Measurements from ENCODE around the gene PDYN. TPM values are rescaled to one million over a fixed set of nuclear protein-coding genes. Genes with fewer than 3 reads are reported as not detected.

Gene PDYN
- total RNA-seq, 4 donors from 2014 or later, result not detected

GRCh38 chr20:1995531-1996310, 1.9 kb upstream of the PDYN start:
- WGBS, 2 donors (ENCODE audit: low coverage in 1 of 2), result 73 to 90% methylated on average over 2 to 10 of the region's 10 CpGs
- DNase-seq, result no peak
- Histone ChIP-seq H3K4me3 (no peak overlapping the region), H3K9me3 (no peaks in the 10 kb centered on the region), H3K27me3 (peaks cover 61% of the 10 kb centered on the region), H3K36me3 (no peaks in the 10 kb centered on the region), H3K27ac (no peak overlapping the region), H3K4me1 (no peaks in the 10 kb centered on the region)
- intact Hi-C loops (cut with DNase I; ENCODE audit: low total_unique reads), result no loop called here
- TF ChIP-seq POLR2A (IDR thresholded peaks at IDR 0.05) (no peak), CTCF (IDR thresholded peaks at IDR 0.05) (no peak), EP300 (IDR thresholded peaks at IDR 0.05; ENCODE audit: low read depth) (no peak)
- in situ Hi-C loops (cut with MboI; ENCODE audit: low pct_ligation_motif_present in 1 of 4, low pct_unique_long_range_greater_than_20kb in 1 of 4, low sequenced_read_pairs in 3 of 4), result no loop called here

- no peak for TF ChIP-seq EP300 (IDR thresholded peaks at IDR 0.05; ENCODE audit: low read depth)
- no peak for TF ChIP-seq POLR2A (IDR thresholded peaks at IDR 0.05)
- TF ChIP-seq POLR2AphosphoS5 (IDR thresholded peaks at IDR 0.05), result no peak
- TF ChIP-seq CTCF (IDR thresholded peaks at IDR 0.05), result no peak
- Histone ChIP-seq H3K4me1 (no peaks in the 10 kb centered on the region), H3K4me3 (no peak overlapping the region), H3K27ac (no peak overlapping the region), H3K36me3 (no peaks in the 10 kb centered on the region), H3K9me3 (no peaks in the 10 kb centered on the region), H3K27me3 (peaks cover 64% of the 10 kb centered on the region)
- DNase-seq, result no peak
- in situ Hi-C loops (cut with MboI; ENCODE audit: low pct_ligation_motif_present in 1 of 4, low pct_unique_long_range_greater_than_20kb in 1 of 4, low sequenced_read_pairs in 3 of 4) (no loop called here), intact Hi-C loops (cut with DNase I; ENCODE audit: low total_unique reads) (no loop called here)
- WGBS, 2 donors (ENCODE audit: low coverage in 1 of 2), result 60 to 81% methylated on average over 1 to 14 of the region's 14 CpGs
Measured at GRCh38 chr20:1994627-1995026, 769 bp upstream of the PDYN start.

GRCh38 chr20:1992359-1993110, 1.3 kb downstream of the PDYN start:
- Histone ChIP-seq H3K4me1 (no peaks in the 10 kb centered on the region), H3K4me3 (no peak overlapping the region), H3K36me3 (no peaks in the 10 kb centered on the region), H3K27me3 (peaks cover 59% of the 10 kb centered on the region), H3K9me3 (no peaks in the 10 kb centered on the region), H3K27ac (no peak overlapping the region)
- TF ChIP-seq EP300 (IDR thresholded peaks at IDR 0.05; ENCODE audit: low read depth) (no peak), POLR2AphosphoS5 (IDR thresholded peaks at IDR 0.05) (no peak), CTCF (IDR thresholded peaks at IDR 0.05) (no peak), POLR2A (IDR thresholded peaks at IDR 0.05) (no peak)
- intact Hi-C loops (cut with DNase I; ENCODE audit: low total_unique reads) (no loop called here), in situ Hi-C loops (cut with MboI; ENCODE audit: low pct_ligation_motif_present in 1 of 4, low pct_unique_long_range_greater_than_20kb in 1 of 4, low sequenced_read_pairs in 3 of 4) (no loop called here)
- WGBS, 2 donors (ENCODE audit: low coverage in 1 of 2), result 15 to 37% methylated on average over 4 to 8 of the region's 8 CpGs
- DNase-seq, result no peak

- 18 to 54% methylated on average over 2 to 3 of the region's 3 CpGs for WGBS, 2 donors (ENCODE audit: low coverage in 1 of 2)
- in situ Hi-C loops (cut with MboI; ENCODE audit: low pct_ligation_motif_present in 1 of 4, low pct_unique_long_range_greater_than_20kb in 1 of 4, low sequenced_read_pairs in 3 of 4), result no loop called here
- Histone ChIP-seq H3K27ac (no peak overlapping the region), H3K4me1 (no peaks in the 10 kb centered on the region), H3K27me3 (peaks cover 45% of the 10 kb centered on the region), H3K36me3 (no peaks in the 10 kb centered on the region), H3K4me3 (no peak overlapping the region), H3K9me3 (no peaks in the 10 kb centered on the region)
- no peak for DNase-seq
- intact Hi-C loops (cut with DNase I; ENCODE audit: low total_unique reads), result no loop called here
- TF ChIP-seq CTCF (IDR thresholded peaks at IDR 0.05) (no peak), POLR2AphosphoS5 (IDR thresholded peaks at IDR 0.05) (no peak), EP300 (IDR thresholded peaks at IDR 0.05; ENCODE audit: low read depth) (no peak), POLR2A (IDR thresholded peaks at IDR 0.05) (no peak)
Measured at GRCh38 chr20:1987826-1988225, 6.0 kb downstream of the PDYN start.
